GM23248 (cell line): Measurements from ENCODE around the gene CMTM8.

Experiments
- EZH2 ChIP-seq: fragments of 200-600 bp; sonication (generic); IDR thresholded peaks from 2 replicates; pipeline ENCODE4 v1.6.1; 2018; ENCODE audit warnings: antibody characterized with exemption, mild to moderate bottlenecking; ENCODE audit not compliant: insufficient read depth, poor library complexity, severe bottlenecking
- EZH2phosphoT487 ChIP-seq: fragments of 200-600 bp; sonication (generic); IDR thresholded peaks from 2 replicates; pipeline ENCODE4 v1.6.1; 2018; ENCODE audit warnings: antibody characterized with exemption, moderate library complexity, mild to moderate bottlenecking, low read depth; ENCODE audit not compliant: insufficient read depth

DNA sequence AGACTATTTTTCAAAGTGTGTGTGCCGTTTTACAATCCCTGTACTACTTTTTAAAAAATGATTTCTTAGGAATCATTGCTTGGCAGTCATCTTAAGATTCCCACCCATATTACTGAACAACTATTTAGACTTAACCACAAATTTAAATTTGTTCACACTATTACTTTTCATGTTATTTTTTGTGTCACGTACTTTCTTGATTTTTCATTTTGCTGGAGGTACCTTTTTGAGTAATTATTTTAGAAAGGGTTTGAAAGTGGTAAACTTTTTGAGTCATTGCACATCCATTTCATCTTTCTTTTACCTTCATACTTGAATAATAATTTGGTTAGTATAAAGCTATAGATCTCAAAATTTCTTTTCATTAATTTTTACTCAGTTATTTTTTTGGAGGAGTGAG lies 16.9 kb downstream of the CMTM8 start:
- TF ChIP-seq EZH2phosphoT487: no peak
- no peak for TF ChIP-seq EZH2
